Activated CD4-positive, alpha-beta T cell treated with anti-CD3 and anti-CD28 coated beads for 1 hour (primary cell): Measurements from ENCODE around the gene CYB5D1.

ENCODE experiments used
- DNase-seq: peaks from one replicate; pipeline ENCODE4 v3.0.0-alpha.2; 2020

The CYB5D1 gene

DNA sequence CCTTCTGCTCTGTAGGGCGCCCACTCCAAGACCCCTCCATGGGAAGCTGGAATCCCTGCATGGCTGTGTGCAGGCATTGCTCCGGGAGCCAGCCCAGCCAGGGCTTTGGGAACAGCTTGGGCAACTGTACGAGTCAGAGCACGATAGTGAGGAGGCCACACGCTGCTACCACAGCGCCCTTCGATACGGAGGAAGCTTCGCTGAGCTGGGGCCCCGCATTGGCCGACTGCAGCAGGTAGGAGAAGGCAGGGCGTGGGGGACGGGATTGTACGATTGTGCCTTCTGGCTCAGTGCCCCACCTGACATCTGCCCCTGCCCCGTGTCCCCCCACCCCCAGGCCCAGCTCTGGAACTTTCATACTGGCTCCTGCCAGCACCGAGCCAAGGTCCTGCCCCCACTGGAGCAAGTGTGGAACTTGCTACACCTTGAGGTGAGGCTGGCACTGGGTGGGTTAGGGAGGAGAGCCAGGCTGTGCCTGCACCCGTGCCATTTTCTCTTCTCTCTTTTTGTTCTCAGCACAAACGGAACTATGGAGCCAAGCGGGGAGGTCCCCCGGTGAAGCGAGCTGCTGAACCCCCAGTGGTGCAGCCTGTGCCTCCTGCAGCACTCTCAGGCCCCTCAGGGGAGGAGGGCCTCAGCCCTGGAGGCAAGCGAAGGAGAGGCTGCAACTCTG is 11.6 kb upstream of the CYB5D1 start:
- DNase-seq, result no peak

DNA sequence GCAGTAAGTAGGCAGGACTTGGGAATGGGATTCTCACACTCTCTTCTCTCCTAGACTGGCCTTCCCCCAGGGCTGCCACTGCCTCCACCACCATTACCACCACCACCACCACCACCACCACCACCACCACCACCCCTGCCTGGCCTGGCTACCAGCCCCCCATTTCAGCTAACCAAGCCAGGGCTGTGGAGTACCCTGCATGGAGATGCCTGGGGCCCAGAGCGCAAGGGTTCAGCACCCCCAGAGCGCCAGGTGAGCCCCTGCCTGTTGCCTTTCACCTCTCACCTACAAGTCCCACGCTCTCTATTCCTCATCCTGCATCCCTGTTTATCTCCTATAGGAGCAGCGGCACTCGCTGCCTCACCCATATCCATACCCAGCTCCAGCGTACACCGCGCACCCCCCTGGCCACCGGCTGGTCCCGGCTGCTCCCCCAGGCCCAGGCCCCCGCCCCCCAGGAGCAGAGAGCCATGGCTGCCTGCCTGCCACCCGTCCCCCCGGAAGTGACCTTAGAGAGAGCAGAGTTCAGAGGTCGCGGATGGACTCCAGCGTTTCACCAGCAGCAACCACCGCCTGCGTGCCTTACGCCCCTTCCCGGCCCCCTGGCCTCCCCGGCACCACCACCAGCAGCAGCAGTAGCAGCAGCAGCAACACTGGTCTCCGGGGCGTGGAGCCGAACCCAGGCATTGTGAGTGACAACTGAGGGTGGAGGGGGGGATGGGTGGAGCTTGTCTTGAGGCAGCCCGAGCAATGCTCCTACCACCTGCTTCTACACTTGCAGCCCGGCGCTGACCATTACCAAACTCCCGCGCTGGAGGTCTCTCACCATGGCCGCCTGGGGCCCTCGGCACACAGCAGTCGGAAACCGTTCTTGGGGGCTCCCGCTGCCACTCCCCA is 10.8 kb upstream of the CYB5D1 start:
- peak; percentile 40 for DNase-seq

DNA sequence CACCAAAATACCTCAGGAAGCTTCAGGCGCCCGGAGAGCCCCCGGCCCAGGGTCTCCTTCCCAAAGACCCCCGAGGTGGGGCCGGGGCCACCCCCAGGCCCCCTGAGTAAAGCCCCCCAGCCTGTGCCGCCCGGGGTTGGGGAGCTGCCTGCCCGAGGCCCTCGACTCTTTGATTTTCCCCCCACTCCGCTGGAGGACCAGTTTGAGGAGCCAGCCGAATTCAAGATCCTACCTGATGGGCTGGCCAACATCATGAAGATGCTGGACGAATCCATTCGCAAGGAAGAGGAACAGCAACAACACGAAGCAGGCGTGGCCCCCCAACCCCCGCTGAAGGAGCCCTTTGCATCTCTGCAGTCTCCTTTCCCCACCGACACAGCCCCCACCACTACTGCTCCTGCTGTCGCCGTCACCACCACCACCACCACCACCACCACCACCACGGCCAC is 9.6 kb upstream of the CYB5D1 start:
- DNase-seq, result no peak

DNA sequence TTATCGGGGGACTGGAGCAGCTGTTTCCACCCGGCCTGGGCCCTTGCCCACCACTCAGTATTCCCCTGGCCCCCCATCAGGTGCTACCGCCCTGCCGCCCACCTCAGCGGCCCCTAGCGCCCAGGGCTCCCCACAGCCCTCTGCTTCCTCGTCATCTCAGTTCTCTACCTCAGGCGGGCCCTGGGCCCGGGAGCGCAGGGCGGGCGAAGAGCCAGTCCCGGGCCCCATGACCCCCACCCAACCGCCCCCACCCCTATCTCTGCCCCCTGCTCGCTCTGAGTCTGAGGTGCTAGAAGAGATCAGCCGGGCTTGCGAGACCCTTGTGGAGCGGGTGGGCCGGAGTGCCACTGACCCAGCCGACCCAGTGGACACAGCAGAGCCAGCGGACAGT is 9.1 kb upstream of the CYB5D1 start:
- no peak for DNase-seq

DNA sequence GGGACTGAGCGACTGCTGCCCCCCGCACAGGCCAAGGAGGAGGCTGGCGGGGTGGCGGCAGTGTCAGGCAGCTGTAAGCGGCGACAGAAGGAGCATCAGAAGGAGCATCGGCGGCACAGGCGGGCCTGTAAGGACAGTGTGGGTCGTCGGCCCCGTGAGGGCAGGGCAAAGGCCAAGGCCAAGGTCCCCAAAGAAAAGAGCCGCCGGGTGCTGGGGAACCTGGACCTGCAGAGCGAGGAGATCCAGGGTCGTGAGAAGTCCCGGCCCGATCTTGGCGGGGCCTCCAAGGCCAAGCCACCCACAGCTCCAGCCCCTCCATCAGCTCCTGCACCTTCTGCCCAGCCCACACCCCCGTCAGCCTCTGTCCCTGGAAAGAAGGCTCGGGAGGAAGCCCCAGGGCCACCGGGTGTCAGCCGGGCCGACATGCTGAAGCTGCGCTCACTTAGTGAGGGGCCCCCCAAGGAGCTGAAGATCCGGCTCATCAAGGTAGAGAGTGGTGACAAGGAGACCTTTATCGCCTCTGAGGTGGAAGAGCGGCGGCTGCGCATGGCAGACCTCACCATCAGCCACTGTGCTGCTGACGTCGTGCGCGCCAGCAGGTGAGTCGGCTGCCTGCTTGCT is 8.6 kb upstream of the CYB5D1 start:
- DNase-seq, result no peak

DNA sequence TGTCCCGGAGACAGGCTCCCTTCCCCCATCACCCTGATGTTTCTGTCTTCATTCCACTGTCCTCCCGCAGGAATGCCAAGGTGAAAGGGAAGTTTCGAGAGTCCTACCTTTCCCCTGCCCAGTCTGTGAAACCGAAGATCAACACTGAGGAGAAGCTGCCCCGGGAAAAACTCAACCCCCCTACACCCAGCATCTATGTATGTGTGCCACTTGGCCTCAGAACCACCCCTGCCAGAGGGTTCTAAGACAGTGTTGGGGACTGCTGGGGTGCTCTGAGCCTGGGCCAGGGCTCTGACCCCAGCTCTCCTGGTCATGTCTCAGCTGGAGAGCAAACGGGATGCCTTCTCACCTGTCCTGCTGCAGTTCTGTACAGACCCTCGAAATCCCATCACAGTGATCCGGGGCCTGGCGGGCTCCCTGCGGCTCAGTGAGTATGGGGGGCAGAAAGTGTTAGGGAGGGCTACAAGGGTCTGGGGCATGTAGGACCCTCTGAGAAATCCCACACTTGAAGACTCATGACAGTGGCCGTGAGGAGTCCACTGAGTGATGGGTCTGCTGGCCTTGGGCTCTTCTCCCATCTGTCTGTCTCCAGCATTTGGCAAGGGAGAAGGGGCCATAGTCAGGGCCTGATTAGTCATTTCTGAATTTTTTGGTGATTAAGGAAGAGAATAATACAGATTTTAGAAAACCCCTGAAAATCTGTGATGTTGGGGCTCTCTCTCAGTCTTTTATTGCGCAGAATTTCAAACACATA is 7.9 kb upstream of the CYB5D1 start:
- DNase-seq, result no peak

DNA sequence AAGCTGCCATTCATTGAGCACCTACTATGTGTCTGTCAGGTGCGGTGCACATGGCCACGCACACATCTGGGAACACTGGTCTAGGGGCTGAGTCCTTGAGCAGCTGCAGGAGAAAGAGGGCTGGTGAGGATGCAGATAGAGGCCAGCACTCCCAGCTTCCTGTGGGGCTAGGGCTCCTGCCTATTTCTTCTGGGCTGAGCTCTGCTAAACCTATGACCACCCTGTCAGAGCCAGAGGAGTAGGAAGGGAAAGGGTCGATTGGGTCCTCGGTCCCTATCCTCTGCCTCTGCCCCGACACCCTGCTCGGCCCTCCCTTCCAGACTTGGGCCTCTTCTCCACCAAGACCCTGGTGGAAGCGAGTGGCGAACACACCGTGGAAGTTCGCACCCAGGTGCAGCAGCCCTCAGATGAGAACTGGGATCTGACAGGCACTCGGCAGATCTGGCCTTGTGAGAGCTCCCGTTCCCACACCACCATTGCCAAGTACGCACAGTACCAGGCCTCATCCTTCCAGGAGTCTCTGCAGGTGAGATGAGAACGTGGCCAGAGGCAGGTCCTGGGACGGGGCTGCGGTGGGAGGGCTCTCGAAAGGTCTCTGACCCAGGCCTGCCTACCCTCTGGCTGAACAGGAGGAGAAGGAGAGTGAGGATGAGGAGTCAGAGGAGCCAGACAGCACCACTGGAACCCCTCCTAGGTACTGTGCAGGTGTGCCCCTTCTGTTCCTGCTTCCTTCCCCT is 6.9 kb upstream of the CYB5D1 start:
- peak; percentile 37 for DNase-seq

DNA sequence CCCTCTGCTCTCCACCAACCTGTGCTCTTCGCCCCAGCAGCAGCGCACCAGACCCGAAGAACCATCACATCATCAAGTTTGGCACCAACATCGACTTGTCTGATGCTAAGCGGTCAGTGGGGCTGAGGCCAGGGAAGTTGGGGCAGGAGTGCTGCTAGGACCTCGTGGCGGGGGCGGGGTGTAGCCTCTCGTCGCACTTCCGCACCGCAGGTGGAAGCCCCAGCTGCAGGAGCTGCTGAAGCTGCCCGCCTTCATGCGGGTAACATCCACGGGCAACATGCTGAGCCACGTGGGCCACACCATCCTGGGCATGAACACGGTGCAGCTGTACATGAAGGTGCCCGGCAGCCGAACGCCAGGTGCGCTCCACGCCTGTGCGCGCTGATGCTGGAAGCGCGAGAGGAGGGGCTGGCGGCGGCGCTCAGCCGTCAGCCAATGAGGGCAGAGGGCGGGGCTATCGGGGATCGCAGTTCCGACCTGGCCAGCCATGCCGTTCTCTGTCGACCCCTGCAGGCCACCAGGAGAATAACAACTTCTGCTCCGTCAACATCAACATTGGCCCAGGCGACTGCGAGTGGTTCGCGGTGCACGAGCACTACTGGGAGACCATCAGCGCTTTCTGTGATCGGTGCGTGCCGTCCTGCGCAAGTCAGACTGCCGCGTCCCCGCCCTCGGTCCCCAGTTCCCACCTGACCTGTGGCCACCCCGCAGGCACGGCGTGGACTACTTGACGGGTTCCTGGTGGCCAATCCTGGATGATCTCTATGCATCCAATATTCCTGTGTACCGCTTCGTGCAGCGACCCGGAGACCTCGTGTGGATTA is 6.2 kb upstream of the CYB5D1 start:
- peak; percentile 89 for DNase-seq

DNA sequence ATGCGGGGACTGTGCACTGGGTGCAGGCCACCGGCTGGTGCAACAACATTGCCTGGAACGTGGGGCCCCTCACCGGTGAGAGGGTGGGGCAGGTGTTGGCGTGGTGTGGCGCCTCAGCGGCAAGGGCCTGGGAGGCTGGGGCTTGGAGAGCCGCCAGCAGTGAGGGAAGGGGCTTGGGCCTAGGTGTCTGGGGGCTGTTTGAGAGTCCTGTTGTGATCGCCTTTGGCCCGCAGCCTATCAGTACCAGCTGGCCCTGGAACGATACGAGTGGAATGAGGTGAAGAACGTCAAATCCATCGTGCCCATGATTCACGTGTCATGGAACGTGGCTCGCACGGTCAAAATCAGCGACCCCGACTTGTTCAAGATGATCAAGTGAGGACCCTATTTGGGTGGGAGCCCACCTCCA is 5.5 kb upstream of the CYB5D1 start:
- no peak for DNase-seq

DNA sequence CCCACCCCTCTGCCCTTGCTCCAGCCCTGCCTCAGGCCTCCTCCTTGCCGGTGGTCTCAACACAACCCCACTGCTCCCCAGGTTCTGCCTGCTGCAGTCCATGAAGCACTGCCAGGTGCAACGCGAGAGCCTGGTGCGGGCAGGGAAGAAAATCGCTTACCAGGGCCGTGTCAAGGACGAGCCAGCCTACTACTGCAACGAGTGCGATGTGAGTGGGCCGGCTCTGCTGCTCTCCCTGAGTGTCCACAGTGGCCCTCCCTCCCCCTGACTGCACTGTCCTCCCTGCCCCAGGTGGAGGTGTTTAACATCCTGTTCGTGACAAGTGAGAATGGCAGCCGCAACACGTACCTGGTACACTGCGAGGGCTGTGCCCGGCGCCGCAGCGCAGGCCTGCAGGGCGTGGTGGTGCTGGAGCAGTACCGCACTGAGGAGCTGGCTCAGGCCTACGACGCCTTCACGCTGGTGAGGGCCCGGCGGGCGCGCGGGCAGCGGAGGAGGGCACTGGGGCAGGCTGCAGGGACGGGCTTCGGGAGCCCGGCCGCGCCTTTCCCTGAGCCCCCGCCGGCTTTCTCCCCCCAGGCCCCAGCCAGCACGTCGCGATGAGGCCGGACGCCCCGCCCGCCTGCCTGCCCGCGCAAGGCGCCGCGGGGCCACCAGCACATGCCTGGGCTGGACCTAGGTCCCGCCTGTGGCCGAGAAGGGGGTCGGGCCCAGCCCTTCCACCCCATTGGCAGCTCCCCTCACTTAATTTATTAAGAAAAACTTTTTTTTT is 4.7 kb upstream of the CYB5D1 start:
- DNase-seq, result peak; percentile 41

DNA sequence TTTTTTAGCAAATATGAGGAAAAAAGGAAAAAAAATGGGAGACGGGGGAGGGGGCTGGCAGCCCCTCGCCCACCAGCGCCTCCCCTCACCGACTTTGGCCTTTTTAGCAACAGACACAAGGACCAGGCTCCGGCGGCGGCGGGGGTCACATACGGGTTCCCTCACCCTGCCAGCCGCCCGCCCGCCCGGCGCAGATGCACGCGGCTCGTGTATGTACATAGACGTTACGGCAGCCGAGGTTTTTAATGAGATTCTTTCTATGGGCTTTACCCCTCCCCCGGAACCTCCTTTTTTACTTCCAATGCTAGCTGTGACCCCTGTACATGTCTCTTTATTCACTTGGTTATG is 4.1 kb upstream of the CYB5D1 start:
- DNase-seq, result no peak

DNA sequence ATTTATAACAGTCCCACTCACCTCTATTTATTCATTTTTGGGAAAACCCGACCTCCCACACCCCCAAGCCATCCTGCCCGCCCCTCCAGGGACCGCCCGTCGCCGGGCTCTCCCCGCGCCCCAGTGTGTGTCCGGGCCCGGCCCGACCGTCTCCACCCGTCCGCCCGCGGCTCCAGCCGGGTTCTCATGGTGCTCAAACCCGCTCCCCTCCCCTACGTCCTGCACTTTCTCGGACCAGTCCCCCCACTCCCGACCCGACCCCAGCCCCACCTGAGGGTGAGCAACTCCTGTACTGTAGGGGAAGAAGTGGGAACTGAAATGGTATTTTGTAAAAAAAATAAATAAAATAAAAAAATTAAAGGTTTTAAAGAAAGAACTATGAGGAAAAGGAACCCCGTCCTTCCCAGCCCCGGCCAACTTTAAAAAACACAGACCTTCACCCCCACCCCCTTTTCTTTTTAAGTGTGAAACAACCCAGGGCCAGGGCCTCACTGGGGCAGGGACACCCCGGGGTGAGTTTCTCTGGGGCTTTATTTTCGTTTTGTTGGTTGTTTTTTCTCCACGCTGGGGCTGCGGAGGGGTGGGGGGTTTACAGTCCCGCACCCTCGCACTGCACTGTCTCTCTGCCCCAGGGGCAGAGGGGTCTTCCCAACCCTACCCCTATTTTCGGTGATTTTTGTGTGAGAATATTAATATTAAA is 3.6 kb upstream of the CYB5D1 start:
- DNase-seq, result no peak

DNA sequence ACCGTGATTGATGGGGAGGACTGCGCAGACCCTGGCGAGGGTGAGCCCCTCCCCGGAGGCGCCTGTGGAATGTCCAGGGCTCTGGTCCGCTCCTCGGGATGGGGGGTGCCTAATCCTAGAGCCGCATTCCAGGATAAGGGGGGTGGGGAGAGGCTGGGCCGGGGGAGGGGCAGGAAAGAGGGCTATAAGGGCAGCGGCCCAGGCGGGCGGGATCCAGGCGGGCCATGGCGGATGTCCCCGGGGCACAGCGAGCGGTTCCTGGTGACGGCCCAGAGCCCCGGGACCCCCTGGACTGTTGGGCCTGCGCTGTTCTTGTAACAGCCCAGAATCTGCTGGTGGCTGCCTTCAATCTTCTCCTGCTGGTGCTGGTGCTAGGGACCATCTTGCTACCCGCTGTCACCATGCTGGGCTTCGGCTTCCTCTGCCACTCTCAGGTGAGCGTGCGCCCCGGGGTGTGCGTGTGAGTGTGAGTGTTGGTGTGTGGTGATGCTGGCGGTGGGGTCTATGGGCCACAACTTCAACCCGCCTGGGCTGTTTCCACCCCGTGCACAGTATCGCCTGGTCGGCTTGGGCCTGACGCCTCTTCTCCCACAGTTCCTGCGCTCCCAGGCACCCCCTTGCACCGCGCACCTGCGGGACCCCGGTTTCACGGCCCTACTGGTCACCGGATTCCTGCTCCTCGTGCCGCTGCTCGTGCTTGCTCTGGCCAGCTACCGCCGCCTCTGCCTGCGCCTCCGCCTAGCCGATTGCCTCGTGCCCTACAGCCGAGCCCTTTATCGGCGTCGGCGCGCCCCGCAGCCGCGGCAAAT is 2.7 kb upstream of the CYB5D1 start, which contains the start of gene TMEM88:
Gene TMEM88, plus strand, starts transcription at position 216 of the 809 bp plus-strand sequence. Its CDS starts 9 bp downstream, at position 225.
- DNase-seq, result peak; percentile 48

DNA sequence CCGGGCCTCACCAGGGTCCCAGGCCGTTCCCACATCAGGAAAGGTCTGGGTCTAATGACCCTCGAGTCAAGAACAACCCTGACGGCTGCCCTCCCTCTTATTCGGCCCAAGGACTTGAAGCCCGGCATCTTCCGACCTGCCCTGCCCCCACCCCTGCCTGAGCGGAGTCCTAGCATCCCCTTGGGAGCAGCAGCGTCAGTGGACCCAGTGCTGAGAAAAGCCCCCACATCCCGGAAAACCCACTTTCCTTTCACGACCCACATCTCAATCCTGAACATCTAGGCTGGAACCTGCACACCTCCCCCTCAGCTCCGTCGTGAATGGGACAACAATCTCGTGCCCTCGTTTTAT is 2.2 kb upstream of the CYB5D1 start:
- DNase-seq, result peak; percentile 40

DNA sequence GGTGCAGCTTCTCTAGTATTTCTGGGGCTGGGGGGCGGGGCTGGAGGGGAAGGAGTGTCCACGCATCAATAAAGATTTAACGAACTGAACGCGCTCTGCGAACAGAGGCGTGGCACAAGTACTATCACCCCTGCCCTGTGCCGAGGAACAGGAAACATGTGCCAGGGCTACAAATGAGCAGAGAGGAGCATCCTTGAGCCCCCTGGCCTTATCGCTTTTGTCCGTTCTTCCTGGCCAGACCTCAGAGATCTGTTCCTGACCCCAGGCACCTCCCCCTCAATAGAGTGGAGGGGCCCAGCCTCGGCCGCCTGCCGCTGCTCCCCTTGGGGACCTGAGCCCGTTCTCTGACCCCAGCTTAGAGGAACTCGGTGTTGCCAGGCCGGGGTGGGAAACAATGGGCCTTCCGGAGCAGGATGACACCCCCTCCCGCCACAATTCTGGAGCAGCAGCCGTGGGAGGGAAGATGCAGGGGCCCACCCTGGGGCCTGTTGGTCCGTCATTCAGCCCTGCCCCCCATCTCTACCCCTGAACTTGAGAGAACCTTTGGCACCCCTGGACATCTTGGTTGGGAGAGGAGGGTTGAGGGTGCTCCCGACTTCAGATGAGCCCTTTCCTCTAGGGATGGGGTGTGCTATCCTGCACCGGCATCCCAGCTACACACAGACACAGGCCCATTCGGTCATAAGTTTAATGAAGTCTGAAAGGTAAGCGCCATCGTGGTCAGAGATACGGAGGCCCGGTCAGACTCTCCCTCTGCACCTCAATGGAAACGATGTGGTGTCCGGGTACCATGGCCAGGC is 1.6 kb upstream of the CYB5D1 start:
- DNase-seq, result peak; percentile 45

DNA sequence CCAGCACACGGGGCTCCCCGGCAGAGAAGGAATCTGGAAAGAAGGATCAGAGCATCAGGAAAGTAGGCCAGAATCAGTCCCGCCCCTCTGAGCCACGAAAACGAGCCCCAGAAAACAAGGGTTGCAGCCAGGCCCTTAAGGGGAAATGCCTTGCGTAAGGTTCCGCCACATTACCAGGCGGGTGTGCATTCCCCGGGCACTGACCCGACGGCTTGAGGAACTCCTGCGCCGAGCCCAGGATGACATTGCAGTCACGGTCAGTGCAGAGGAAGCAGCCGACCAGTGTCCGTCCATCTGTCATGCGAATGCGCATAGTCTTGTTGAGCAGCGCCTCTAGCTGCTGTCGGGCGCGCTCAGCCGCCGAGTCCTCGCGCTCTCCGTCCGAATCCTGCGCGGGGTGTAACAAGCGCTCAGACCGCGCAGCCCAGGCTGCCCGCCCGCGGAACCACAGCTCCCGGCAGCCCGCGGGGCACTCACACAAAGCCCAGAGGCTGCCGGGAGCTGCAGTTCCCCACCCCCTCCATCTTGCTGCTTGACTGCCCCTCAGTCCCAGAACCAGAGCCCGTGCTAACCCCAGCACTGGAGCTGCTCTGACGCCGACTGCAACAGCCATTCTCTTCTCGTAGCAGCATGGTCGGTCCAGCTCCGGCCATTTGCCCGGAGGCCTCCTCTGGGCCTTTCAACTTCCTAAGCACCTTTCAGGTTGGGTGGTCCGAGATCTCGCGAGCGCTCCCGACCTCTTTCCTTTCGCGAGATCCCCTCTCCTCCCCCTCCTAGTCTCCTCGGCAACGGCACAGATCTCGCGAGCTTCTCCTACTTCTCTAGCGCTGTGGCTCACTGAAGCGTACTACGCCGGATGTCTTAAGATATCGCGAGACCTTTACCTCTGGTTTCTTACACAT is 741 bp upstream of the CYB5D1 start, which contains the start of gene NAA38:
Gene NAA38, minus strand, starts transcription at position 749 of the 902 bp plus-strand sequence. Its CDS starts 96 bp downstream, at position 653.
- DNase-seq, result peak; percentile 91

DNA sequence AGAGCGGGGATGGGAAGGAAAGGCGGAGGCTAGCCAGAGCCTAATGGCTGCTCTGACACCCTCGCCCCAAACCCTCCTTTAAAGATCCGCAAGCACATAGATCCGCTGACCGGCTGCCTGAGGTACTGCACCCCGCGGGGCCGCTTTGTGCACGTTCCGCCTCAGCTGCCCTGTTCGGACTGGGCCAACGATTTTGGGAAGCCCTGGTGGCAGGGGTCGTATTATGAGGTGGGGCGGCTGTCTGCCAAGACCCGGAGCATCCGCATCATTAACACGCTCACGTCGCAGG is 663 bp downstream of the CYB5D1 start:
- peak; percentile 50 for DNase-seq
